Tibial artery (tissue), 4 donors: ENCODE data around the gene LTN1.

Experiments used
- DNase-seq, 2 donors: peaks; one replicate each; pipeline ENCODE4 v3.0.0-alpha.2; 2019
- H3K27ac ChIP-seq, 2 donors: fragments of 200-600 bp; sonication (generic) in 1 of 2; 1 replicate in 1 of 2; 2 replicates in 1 of 2; pipeline ENCODE4 v1.5.1; 2018 to 2019; ENCODE audit warnings: mild to moderate bottlenecking in 1 of 2
- H3K27me3 ChIP-seq, 2 donors: fragments of 200-600 bp; sonication (generic) in 1 of 2; one replicate each; pipeline versions ENCODE4 v1.5.1 to v1.6.0; 2016 to 2019
- H3K36me3 ChIP-seq, 3 donors: fragments of 200-600 bp; sonication (generic) in 2 of 3; one replicate each; pipeline ENCODE4 v1.5.1; 2016 to 2019; ENCODE audit warnings: mild to moderate bottlenecking in 2 of 3
- H3K4me1 ChIP-seq, 4 donors: fragments of 200-600 bp; sonication (generic) in 2 of 4; 1 replicate in 3 of 4; 2 replicates in 1 of 4; pipeline ENCODE4 v1.5.1; 2016 to 2019
- H3K4me3 ChIP-seq, 2 donors: fragments of 200-600 bp; sonication (generic) in 1 of 2; 1 replicate in 1 of 2; 2 replicates in 1 of 2; pipeline ENCODE4 v1.5.1; 2018 to 2019; ENCODE audit warnings: mild to moderate bottlenecking in 2 of 2
- H3K9me3 ChIP-seq, 3 donors: fragments of 200-600 bp; sonication (generic) in 1 of 3; one replicate each; pipeline ENCODE4 v1.5.1; 2016 to 2019
- intact Hi-C: fragments of 100-400 bp; cut with DNase I; formaldehyde crosslinking; loops from one replicate; pipeline ENCODE4 v1.15.0; 2023; ENCODE audit warnings: low total_unique reads
- TF ChIP-seq, protein P1 (sequence below), 2 experiments: fragments of 200-600 bp in 1 of 2; fragments of 450-650 bp in 1 of 2; IDR thresholded peaks; one replicate each; pipeline ENCODE4 v1.5.1; 2017 to 2019; ENCODE audit warnings: antibody characterized with exemption in 2 of 2, mild to moderate bottlenecking in 1 of 2, moderate library complexity in 1 of 2

The LTN1 gene

DNA sequence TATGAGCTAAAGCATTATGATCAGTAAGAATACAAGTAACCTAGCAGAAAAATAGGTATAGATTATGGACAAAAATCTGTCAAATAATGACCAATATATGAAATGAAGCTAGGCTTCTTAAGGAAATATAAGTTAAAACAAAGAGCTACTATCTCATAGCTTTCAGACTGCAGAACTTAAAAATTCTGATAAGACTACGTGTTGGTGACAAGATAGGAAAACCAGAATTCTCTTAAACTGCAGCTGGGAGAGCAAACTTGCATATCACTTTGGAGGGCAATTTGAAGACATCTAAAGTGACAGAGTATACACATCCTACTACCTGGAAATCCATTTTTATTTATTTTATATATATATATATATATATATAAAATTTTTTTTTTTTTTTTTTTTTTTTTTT, 65.5 kb downstream of the LTN1 start:
- Histone ChIP-seq H3K4me3 (no peak overlapping the region), H3K27me3 (no peaks in the 10 kb centered on the region), H3K4me1 (no peaks in the 10 kb centered on the region), H3K9me3 (no peaks in the 10 kb centered on the region), H3K27ac (no peak overlapping the region), H3K36me3 (peaks cover 6 to 37% (median 33%) of the 10 kb centered on the region in 3 donors)
- intact Hi-C loops: no loop called here
- TF ChIP-seq, protein P1, sequence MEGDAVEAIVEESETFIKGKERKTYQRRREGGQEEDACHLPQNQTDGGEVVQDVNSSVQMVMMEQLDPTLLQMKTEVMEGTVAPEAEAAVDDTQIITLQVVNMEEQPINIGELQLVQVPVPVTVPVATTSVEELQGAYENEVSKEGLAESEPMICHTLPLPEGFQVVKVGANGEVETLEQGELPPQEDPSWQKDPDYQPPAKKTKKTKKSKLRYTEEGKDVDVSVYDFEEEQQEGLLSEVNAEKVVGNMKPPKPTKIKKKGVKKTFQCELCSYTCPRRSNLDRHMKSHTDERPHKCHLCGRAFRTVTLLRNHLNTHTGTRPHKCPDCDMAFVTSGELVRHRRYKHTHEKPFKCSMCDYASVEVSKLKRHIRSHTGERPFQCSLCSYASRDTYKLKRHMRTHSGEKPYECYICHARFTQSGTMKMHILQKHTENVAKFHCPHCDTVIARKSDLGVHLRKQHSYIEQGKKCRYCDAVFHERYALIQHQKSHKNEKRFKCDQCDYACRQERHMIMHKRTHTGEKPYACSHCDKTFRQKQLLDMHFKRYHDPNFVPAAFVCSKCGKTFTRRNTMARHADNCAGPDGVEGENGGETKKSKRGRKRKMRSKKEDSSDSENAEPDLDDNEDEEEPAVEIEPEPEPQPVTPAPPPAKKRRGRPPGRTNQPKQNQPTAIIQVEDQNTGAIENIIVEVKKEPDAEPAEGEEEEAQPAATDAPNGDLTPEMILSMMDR (IDR thresholded peaks at IDR 0.05): no peak
- no peak for DNase-seq

DNA sequence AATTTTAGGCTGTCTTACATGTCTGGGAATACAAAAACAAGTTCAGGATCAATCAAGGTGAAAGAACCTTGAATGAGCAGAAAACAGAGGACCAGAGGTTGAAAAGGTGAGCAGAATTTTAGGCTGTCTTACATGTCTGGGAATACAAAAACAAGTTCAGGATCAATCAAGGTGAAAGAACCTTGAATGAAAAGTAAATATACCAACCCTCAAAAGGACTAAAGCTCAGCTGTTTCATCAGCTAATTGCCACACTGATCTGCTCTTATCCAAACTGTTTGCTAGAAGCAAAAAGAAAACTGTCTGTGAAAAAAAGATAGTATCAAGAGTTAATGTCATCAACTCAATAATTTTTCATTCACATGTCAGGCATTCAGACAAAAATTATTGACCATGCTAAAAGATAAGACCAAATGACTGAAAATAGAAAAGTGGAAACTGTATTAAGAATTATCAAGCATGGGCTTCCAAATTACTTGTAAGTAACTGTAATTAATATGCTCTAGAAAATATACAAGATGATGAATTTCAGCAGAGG, 69.2 kb downstream of the LTN1 start:
- Histone ChIP-seq H3K4me1 (no peaks in the 10 kb centered on the region), H3K4me3 (no peak overlapping the region), H3K27me3 (no peaks in the 10 kb centered on the region), H3K36me3 (peaks cover 0 to 16% (median 10%) of the 10 kb centered on the region in 3 donors), H3K9me3 (no peaks in the 10 kb centered on the region), H3K27ac (no peak overlapping the region)
- intact Hi-C loops: no loop called here
- DNase-seq: no peak
- TF ChIP-seq, protein P1 (IDR thresholded peaks at IDR 0.05): no peak

DNA sequence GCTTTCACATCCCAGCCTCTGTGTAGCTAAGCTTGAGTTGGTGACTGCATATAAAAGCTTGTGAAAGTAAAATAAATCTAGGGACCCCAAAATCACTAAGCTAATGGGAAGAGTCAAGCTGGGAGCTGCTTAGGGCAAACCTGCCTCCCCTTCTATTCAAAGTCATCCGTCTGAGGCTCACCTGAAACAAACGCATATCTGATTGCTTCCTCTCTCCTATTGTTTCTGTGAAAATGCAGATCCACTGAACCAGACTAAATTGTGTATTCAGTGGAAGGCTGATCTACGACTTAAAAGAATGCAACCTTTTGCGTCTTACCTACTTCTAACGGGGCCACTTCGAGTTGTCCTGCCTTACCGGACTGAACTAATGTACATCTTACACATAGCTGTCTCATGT, 70.3 kb downstream of the LTN1 start:
- DNase-seq: no peak
- Histone ChIP-seq H3K4me1 (no peaks in the 10 kb centered on the region), H3K4me3 (no peak overlapping the region), H3K27ac (no peak overlapping the region), H3K9me3 (no peaks in the 10 kb centered on the region), H3K36me3 (peaks cover 0 to 16% (median 10%) of the 10 kb centered on the region in 3 donors), H3K27me3 (no peaks in the 10 kb centered on the region)
- intact Hi-C loops: no loop called here
- TF ChIP-seq, protein P1 (IDR thresholded peaks at IDR 0.05): no peak

DNA sequence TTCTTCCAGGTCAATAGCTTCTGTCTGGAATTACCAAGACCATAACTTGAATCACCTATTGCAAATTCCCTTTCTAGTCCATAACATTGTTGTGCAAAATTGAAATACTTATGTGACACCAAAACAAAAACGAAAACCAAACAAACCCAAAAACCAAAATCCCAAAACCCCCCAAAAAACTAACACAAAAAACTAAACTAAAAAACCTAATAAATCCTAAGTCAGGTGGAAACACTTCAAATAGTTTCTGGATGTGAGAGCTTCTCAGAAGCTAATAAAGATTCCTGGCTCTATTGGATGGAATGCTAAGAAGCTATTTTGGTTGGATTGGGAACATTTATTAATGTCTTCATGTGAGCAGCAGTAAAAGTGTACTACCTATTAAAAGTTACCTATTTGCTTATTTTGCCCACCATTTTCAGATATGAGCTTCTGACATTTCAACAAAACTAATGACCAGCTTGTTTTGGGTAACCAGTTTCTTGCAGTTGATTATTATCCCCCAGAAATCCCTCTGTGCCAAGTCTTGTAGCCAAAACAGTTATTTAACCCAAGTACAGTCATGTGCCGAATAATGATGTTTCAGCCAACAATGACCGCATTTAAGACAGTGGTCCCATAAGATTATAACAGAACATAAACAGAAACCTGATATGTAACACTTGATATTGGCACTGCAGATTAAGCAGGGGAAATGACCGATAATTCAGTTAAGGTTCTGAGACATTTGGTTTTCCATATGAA, 76.4 kb downstream of the LTN1 start:
- Histone ChIP-seq H3K9me3 (no peaks in the 10 kb centered on the region), H3K4me1 (peaks cover 0 to 21% (median 4%) of the 10 kb centered on the region in 4 donors), H3K27me3 (no peaks in the 10 kb centered on the region), H3K36me3 (no peaks in the 10 kb centered on the region), H3K4me3 (no peak overlapping the region), H3K27ac (no peak overlapping the region)
- intact Hi-C loops: no loop called here
- TF ChIP-seq, protein P1 (IDR thresholded peaks at IDR 0.05): no peak
- DNase-seq: no peak

DNA sequence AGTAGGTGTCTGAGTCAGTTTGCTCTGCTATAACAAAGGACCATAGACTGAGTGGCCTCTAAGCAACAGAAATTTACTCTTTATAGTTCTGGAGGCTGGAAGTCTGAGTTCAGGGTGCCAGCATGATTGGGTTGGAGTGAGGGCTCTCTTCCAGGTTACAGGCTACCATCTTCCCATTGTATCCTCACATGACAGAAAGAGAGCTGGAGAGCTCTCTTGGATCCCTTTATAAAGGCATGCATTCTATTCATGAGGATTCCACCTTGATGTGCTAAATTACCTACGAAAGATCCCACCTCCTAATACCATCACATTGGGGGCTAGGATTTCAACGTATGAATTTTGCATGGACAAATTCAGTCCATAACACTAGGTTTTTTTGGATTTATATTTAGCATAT, 79.6 kb downstream of the LTN1 start:
- peaks cover 0 to 46% (median 15%) of the 10 kb centered on the region in 4 donors for H3K4me1 ChIP-seq
- no peaks in the 10 kb centered on the region for H3K9me3 ChIP-seq
- DNase-seq: no peak
- TF ChIP-seq, protein P1 (IDR thresholded peaks at IDR 0.05): no peak
- H3K4me3 ChIP-seq: no peak overlapping the region
- H3K27ac ChIP-seq: no peak overlapping the region
- intact Hi-C loops: no loop called here
- no peaks in the 10 kb centered on the region for H3K36me3 ChIP-seq
- H3K27me3 ChIP-seq: no peaks in the 10 kb centered on the region
